Stimulated activated CD8-positive, alpha-beta memory T cell treated with anti-CD3 and anti-CD28 coated beads, Interleukin-12 subunit alpha, Interleukin-12 subunit beta, amount 100 ng/mL, for 24 hours (primary cell): ENCODE data around the gene POLG.
A peak's percentile ranks its signal among the peaks of the same experiment; 100 is the strongest.

ENCODE experiments used
- DNase-seq: peaks from one replicate; pipeline ENCODE4 v3.0.0-alpha.2; 2020; ENCODE audit errors: extremely low read depth

Gene POLG

GRCh38 chr15:89370120-89370977 is 35.7 kb upstream of the POLG start:
- DNase-seq = no peak

- DNase-seq = no peak
These were observed 34.8 kb upstream of the POLG start for GRCh38 chr15:89369341-89369947.

- no peak for DNase-seq
These were observed 34.1 kb upstream of the POLG start for GRCh38 chr15:89368566-89369223.

GRCh38 chr15:89367485-89368451 is 33.1 kb upstream of the POLG start:
- DNase-seq = no peak

GRCh38 chr15:89366656-89367393 is 32.2 kb upstream of the POLG start:
- no peak for DNase-seq

- DNase-seq = no peak
These were observed 30.9 kb upstream of the POLG start for GRCh38 chr15:89365462-89366065.

- DNase-seq = no peak
These were observed 30.3 kb upstream of the POLG start for GRCh38 chr15:89364741-89365450.

- no peak for DNase-seq
These were observed 29.7 kb upstream of the POLG start for GRCh38 chr15:89364341-89364740.

GRCh38 chr15:89363770-89364169 is 29.1 kb upstream of the POLG start:
- no peak for DNase-seq

- DNase-seq = no peak
These were observed 28.5 kb upstream of the POLG start for GRCh38 chr15:89363133-89363532.

- DNase-seq = no peak
These were observed 27.8 kb upstream of the POLG start for GRCh38 chr15:89362203-89363101.

GRCh38 chr15:89361451-89362202 is 27.0 kb upstream of the POLG start:
- DNase-seq = no peak

- no peak for DNase-seq
These were observed 25.8 kb upstream of the POLG start for GRCh38 chr15:89360294-89360971.

- no peak for DNase-seq
These were observed 25.1 kb upstream of the POLG start for GRCh38 chr15:89359471-89360293.

- peak; percentile 40 for DNase-seq
These were observed 24.3 kb upstream of the POLG start for GRCh38 chr15:89358755-89359439.

- DNase-seq = no peak
These were observed 23.8 kb upstream of the POLG start for GRCh38 chr15:89358435-89358754.
